Thyroid gland (tissue), 4 donors: ENCODE data around the gene TMEM217. TPM values are rescaled to one million over a fixed set of nuclear protein-coding genes. Genes with fewer than 3 reads are reported as not detected.

Source experiments
- DNase-seq, 2 donors: peaks; one replicate each; pipeline ENCODE4 v3.0.0-alpha.2; 2019
- H3K27ac ChIP-seq, 3 donors: fragments of 200-600 bp; sonication (generic); 1 replicate in 2 of 3; 2 replicates in 1 of 3; pipeline ENCODE4 v1.5.1; 2016 to 2019; ENCODE audit warnings: mild to moderate bottlenecking in 1 of 3, moderate library complexity in 1 of 3
- H3K27me3 ChIP-seq: fragments of 200-600 bp; sonication (generic); one replicate; pipeline ENCODE4 v1.5.1; 2019
- H3K36me3 ChIP-seq, 2 donors: fragments of 200-600 bp; sonication (generic); one replicate each; pipeline ENCODE4 v1.5.1; 2016 to 2019
- H3K4me1 ChIP-seq, 2 donors: fragments of 200-600 bp; sonication (generic); one replicate each; pipeline ENCODE4 v1.5.1; 2017 to 2019
- H3K4me3 ChIP-seq, 3 donors: fragments of 200-600 bp; sonication (generic); replicated peaks in 1 of 3; 1 replicate in 2 of 3; 2 replicates in 1 of 3; pipeline ENCODE4 v1.5.1; 2016; ENCODE audit warnings: mild to moderate bottlenecking in 1 of 3
- H3K9me3 ChIP-seq: fragments of 200-600 bp; sonication (generic); one replicate; pipeline ENCODE4 v1.5.1; 2017
- CTCF ChIP-seq, 6 experiments: fragments of 200-600 bp in 3 of 6; fragments of 450-650 bp in 3 of 6; sonication (generic) in 3 of 6; IDR thresholded peaks; one replicate each; pipeline ENCODE4 v1.5.1; 2016 to 2019; ENCODE audit warnings: antibody characterized with exemption in 6 of 6, mild to moderate bottlenecking in 2 of 6, inconsistent platforms in 1 of 6, moderate library complexity in 1 of 6
- POLR2A ChIP-seq, 2 donors: fragments of 450-650 bp; IDR thresholded peaks; one replicate each; pipeline ENCODE4 v1.6.1; 2017; ENCODE audit warnings: antibody characterized with exemption in 2 of 2, mild to moderate bottlenecking in 2 of 2, moderate library complexity in 1 of 2
- WGBS, 2 donors: methylation state at CpG; one replicate each; pipeline ENCODE4 v1.1.5; 2017; 5-methylcytosine and 5-hydroxymethylcytosine counted together
- intact Hi-C: fragments of 100-400 bp; cut with DNase I; formaldehyde crosslinking; loops from one replicate; pipeline ENCODE4 v1.15.1; 2023
- total RNA-seq, 4 donors: library from RNA; depleted of rRNA; stranded (reverse); fragments of >200 nt; gene quantifications; one replicate each; pipeline ENCODE4 v1.2.3, GENCODE V29; 2016

Gene TMEM217
- total RNA-seq, 4 donors from 2014 or later, result 0.22 to 3.8 (median 1.0) TPM; not detected in 1

DNA sequence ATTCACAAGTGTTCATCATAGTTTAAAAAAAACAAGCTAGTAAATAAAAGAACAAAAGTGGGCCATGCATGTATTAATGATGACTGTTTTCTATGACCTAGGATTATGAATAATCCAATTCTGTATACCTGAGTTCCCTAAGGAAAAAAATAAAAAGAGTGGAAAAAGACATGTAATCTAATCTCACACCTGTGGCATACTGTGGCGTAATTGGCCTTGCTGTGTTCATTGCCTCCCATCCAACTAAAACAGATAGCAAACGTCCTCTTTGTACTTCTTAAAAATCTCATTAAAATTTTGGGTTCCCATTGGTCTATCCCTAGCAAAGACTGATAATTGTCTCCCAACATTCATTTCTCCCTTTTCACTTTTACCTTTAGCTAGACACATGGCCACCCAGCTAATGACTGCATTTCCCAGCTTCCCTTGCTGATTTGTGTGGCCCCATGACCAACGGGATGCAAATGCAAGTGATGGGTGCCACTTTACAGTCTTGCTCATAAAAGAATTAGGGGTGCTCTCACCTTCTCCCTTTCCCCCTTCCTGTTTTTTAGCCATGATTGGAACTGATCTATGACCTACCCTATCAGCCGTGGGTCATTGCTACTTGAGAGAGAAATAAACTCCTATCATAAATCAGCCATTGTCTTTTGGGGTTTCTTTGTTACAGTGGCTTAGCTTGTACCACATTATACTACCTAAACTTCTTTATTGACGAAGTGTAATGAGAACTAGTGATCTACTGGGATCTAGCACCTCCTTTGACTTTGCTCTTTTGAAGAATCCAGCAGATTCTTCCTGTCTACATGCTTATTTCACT is 32.4 kb downstream of the TMEM217 start:
- no peak for DNase-seq

GRCh38 chr6:37222992-37223391 is 35.0 kb downstream of the TMEM217 start:
- no peak for TF ChIP-seq POLR2A (IDR thresholded peaks at IDR 0.05)
- no peak for TF ChIP-seq CTCF (IDR thresholded peaks at IDR 0.05)
- intact Hi-C loops, result no loop called here
- Histone ChIP-seq H3K4me1 (no peaks in the 10 kb centered on the region), H3K9me3 (no peaks in the 10 kb centered on the region), H3K4me3 (peak overlapping the region in 1 of 3 donors; percentile 47), H3K36me3 (no peaks in the 10 kb centered on the region), H3K27ac (peak overlapping the region in 1 of 3 donors; percentile 80), H3K27me3 (no peaks in the 10 kb centered on the region)
- DNase-seq, result no peak

More for the DNA sequence above, 32.4 kb downstream of the TMEM217 start:
- intact Hi-C loops, result no loop called here
- Histone ChIP-seq H3K27me3 (no peaks in the 10 kb centered on the region), H3K4me1 (no peaks in the 10 kb centered on the region), H3K4me3 (no peak overlapping the region), H3K36me3 (no peaks in the 10 kb centered on the region), H3K27ac (no peak overlapping the region), H3K9me3 (no peaks in the 10 kb centered on the region)
- no peak for TF ChIP-seq POLR2A (IDR thresholded peaks at IDR 0.05)
- no peak for TF ChIP-seq CTCF (IDR thresholded peaks at IDR 0.05)
- 83 to 90% methylated on average over 5 of the region's 5 CpGs for WGBS, 2 donors

- peak overlapping the region in 2 of 3 donors; percentile 1 to 80 for H3K27ac ChIP-seq
- peak; percentile 94 to 95 for DNase-seq
- H3K4me3 ChIP-seq, result peak overlapping the region in 2 of 3 donors; percentile 7 to 47
- no peaks in the 10 kb centered on the region for H3K9me3 ChIP-seq
- TF ChIP-seq POLR2A (IDR thresholded peaks at IDR 0.05) (peak in 1 of 2 donors; percentile 76), CTCF (IDR thresholded peaks at IDR 0.05) (no peak)
- H3K27me3 ChIP-seq, result no peaks in the 10 kb centered on the region
- intact Hi-C loops, result no loop called here
- H3K4me1 ChIP-seq, result no peaks in the 10 kb centered on the region
- WGBS, 2 donors, result 1 to 2% methylated on average over 15 to 17 of the region's 39 CpGs
- no peaks in the 10 kb centered on the region for H3K36me3 ChIP-seq
Observed at GRCh38 chr6:37222125-37222967, 35.6 kb downstream of the TMEM217 start.

- H3K27ac ChIP-seq, result peak overlapping the region in 2 of 3 donors; percentile 1 to 80
- intact Hi-C loops, result no loop called here
- H3K9me3 ChIP-seq, result no peaks in the 10 kb centered on the region
- no peak for DNase-seq
- WGBS, 2 donors, result 73 to 89% methylated on average over 4 to 6 of the region's 6 CpGs
- peak overlapping the region in 1 of 3 donors; percentile 47 for H3K4me3 ChIP-seq
- no peaks in the 10 kb centered on the region for H3K4me1 ChIP-seq
- TF ChIP-seq POLR2A (IDR thresholded peaks at IDR 0.05), result no peak
- no peak for TF ChIP-seq CTCF (IDR thresholded peaks at IDR 0.05)
- no peaks in the 10 kb centered on the region for H3K27me3 ChIP-seq
- H3K36me3 ChIP-seq, result no peaks in the 10 kb centered on the region
Observed at GRCh38 chr6:37221585-37222124, 36.3 kb downstream of the TMEM217 start.
